ENCODE data around the gene SAMD15.

Gene SAMD15

GRCh38 chr14:77353469-77354141 lies 23.6 kb upstream of the SAMD15 start:
- TF ChIP-seq CTCF (IDR thresholded peaks at IDR 0.05; ENCODE audit: low read length, missing control alignments), result no peak
- DNase-seq (ENCODE audit: low read depth), result no peak
- H3K4me3 ChIP-seq (replicated peaks; ENCODE audit: low read depth, low read length), result no peak overlapping the region

GRCh38 chr14:77355811-77356210 lies 21.4 kb upstream of the SAMD15 start:
- TF ChIP-seq CTCF (IDR thresholded peaks at IDR 0.05; ENCODE audit: low read length, missing control alignments), result no peak
- no peak for DNase-seq (ENCODE audit: low read depth)
- H3K4me3 ChIP-seq (replicated peaks; ENCODE audit: low read depth, low read length), result no peak overlapping the region

DNA sequence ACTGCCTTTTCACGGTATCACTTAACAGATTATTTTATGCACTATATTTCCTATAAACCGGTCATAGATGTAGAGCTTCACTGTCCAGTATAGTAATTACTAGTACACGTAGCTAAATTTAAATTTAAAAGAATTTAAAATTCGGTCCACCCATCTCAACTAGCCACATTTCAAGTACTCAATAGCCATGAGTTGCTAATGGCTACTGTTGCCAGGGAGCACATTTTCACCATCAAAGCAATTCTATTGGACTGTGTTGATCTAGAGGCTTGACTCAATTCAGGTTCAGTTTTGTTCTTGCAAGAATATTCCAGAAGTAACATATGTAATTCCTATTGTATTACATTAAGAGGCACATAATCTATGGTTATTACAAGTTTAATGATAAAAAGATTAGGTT lies 20.3 kb upstream of the SAMD15 start:
- no peak overlapping the region for H3K4me3 ChIP-seq (replicated peaks; ENCODE audit: low read depth, low read length)
- DNase-seq (ENCODE audit: low read depth), result no peak
- no peak for TF ChIP-seq CTCF (IDR thresholded peaks at IDR 0.05; ENCODE audit: low read length, missing control alignments)

- DNase-seq (ENCODE audit: low read depth), result no peak
- TF ChIP-seq CTCF (IDR thresholded peaks at IDR 0.05; ENCODE audit: low read length, missing control alignments), result no peak
- H3K4me3 ChIP-seq (replicated peaks; ENCODE audit: low read depth, low read length), result no peak overlapping the region
These were observed 17.6 kb upstream of the SAMD15 start for GRCh38 chr14:77359626-77360025.

DNA sequence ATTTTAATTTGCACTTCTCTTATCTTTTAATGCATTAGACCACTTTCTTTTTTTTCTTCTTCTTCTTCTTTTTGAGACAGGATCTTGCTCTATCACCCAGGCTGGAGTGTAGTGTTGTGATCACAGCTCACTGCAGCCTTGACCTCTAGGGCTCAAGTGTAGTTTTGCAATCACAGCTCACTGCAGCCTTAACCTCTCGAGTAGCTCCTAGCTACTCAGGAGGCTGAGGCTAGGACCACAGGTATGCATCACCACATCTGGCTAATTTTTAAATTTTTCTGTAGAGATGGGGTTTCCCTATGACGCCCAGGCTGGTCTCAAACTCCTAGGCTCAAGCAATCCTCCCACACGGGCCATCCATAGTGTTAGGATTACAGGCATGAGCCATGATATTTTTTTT lies 13.0 kb upstream of the SAMD15 start:
- no peak for DNase-seq (ENCODE audit: low read depth)
- H3K4me3 ChIP-seq (replicated peaks; ENCODE audit: low read depth, low read length), result no peak overlapping the region
- no peak for TF ChIP-seq CTCF (IDR thresholded peaks at IDR 0.05; ENCODE audit: low read length, missing control alignments)

- no peak for TF ChIP-seq CTCF (IDR thresholded peaks at IDR 0.05; ENCODE audit: low read length, missing control alignments)
- no peak for DNase-seq (ENCODE audit: low read depth)
- no peak overlapping the region for H3K4me3 ChIP-seq (replicated peaks; ENCODE audit: low read depth, low read length)
These were observed 7.9 kb upstream of the SAMD15 start for GRCh38 chr14:77369285-77369684.

GRCh38 chr14:77372304-77372841 lies 4.8 kb upstream of the SAMD15 start:
- TF ChIP-seq CTCF (IDR thresholded peaks at IDR 0.05; ENCODE audit: low read length, missing control alignments), result no peak
- H3K4me3 ChIP-seq (replicated peaks; ENCODE audit: low read depth, low read length), result no peak overlapping the region
- DNase-seq (ENCODE audit: low read depth), result peak; percentile 3

All from fibroblast of pulmonary artery (primary cell).